ENCODE results near the gene CABP5.

The CABP5 gene

GRCh38 chr19:48010932-48011758 is 32.7 kb downstream of the CABP5 start:
- H3K4me3 ChIP-seq (ENCODE audit: control insufficient read depth, low read depth, low read length): no peak overlapping the region
- no peak for TF ChIP-seq CTCF (conservative IDR thresholded peaks at IDR 0.05; ENCODE audit: control insufficient read depth, insufficient read depth, low read depth, low read length)
- DNase-seq (ENCODE audit: low read depth): no peak

GRCh38 chr19:48006762-48007161 is 37.1 kb downstream of the CABP5 start:
- DNase-seq (ENCODE audit: low read depth): no peak
- TF ChIP-seq CTCF (conservative IDR thresholded peaks at IDR 0.05; ENCODE audit: control insufficient read depth, insufficient read depth, low read depth, low read length): peak; percentile 12
- H3K4me3 ChIP-seq (ENCODE audit: control insufficient read depth, low read depth, low read length): no peak overlapping the region

DNA sequence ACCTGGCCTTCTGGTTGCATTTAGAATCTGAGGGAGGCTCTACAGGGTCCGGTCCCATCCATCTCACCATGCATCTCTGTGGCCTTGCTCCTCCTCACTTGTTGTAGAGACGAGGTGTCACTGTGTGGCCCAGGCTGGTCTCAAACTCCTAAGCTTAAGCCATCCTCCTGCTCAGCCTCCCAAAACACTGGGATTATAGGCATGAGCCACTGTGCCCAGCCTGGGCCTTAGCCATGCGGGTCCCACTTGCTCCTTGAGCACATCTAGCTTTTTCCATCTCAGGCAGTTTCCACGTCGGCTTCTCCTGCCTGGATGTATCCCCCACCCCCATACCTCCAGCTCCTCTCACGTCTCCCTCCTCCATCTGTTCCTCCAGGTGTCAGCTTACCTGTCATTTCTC is 39.6 kb downstream of the CABP5 start:
- DNase-seq (ENCODE audit: low read depth): no peak
- no peak for TF ChIP-seq CTCF (conservative IDR thresholded peaks at IDR 0.05; ENCODE audit: control insufficient read depth, insufficient read depth, low read depth, low read length)
- no peak overlapping the region for H3K4me3 ChIP-seq (ENCODE audit: control insufficient read depth, low read depth, low read length)

DNA sequence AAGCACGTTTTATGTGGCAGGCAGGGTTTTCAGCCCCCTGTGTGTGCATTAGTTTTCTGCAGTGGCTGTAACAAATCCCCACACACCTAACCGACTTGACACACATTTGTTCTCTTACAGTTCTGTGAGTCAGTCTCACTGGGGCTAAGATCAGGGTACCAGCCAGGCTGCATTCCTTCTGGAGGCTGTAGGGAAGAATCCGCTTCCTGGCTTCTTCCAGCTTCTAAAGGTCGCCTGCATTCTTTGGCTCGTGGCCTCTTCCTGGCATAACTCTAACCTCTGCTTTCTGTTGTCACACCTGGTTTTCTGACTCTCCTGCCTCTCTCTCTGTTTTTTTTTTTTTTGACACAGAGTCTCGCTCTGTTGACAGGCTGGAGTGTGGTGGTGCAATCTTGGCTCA is 43.0 kb downstream of the CABP5 start:
- no peak for DNase-seq (ENCODE audit: low read depth)
- no peak overlapping the region for H3K4me3 ChIP-seq (ENCODE audit: control insufficient read depth, low read depth, low read length)
- no peak for TF ChIP-seq CTCF (conservative IDR thresholded peaks at IDR 0.05; ENCODE audit: control insufficient read depth, insufficient read depth, low read depth, low read length)

DNA sequence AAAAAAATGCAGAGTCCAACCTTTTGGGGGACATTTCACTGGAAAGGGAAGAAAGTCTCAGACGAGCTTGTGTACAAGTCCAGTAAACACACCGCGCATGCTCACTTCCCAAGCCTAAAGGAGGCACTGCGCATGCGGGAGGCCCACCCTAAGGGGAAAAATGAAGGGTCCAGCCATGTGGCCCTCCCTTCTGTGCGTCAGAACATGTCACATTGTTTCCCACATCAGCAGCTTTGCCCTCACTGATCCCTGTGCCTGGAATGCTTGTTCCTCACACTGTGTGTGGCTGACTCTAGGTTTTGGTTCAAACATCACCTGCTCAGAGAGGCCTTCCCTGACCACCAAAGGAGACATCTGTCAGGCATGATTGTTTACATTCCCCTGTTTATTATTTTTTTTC is 45.1 kb downstream of the CABP5 start:
- DNase-seq (ENCODE audit: low read depth): no peak
- TF ChIP-seq CTCF (conservative IDR thresholded peaks at IDR 0.05; ENCODE audit: control insufficient read depth, insufficient read depth, low read depth, low read length): no peak
- no peak overlapping the region for H3K4me3 ChIP-seq (ENCODE audit: control insufficient read depth, low read depth, low read length)

DNA sequence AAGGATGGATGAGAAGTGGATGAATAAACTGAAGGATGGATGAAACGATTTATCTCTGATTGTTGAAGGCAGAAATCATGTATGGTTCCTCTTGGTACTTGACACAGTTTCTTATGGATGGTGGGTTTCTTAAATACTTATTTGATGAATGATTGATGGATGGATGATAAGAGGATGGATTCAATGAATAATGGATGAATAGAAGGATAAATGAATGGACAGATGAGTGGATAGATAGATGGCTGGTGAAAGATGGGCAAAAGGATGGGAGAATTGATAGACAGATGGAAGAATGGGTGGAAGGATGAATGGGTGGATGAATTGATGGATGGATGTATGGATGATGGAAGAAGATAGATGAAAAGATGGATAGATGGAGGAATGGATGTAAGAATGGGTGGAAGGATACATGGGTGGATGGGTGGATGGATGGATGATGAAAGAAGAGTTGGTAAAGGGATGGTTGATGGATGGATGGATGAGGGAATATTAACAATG is 47.6 kb downstream of the CABP5 start:
- no peak for DNase-seq (ENCODE audit: low read depth)
- TF ChIP-seq CTCF (conservative IDR thresholded peaks at IDR 0.05; ENCODE audit: control insufficient read depth, insufficient read depth, low read depth, low read length): no peak
- H3K4me3 ChIP-seq (ENCODE audit: control insufficient read depth, low read depth, low read length): no peak overlapping the region

Measured in fibroblast of mammary gland (primary cell).